K562 (cell line): ENCODE measurements around the gene VENTX.

Experiments
- CTCF ChIP-seq, 3 experiments: IDR thresholded peaks in 2 of 3; conservative IDR thresholded peaks in 1 of 3; 2 replicates each; pipeline ENCODE4 v1.5.1; 2011 to 2012; ENCODE audit warnings: low read length in 3 of 3, mild to moderate bottlenecking in 3 of 3, control low read depth in 2 of 3, improper control_type of control experiment in 1 of 3, inconsistent platforms in 1 of 3, low read depth in 1 of 3, mixed read lengths in 1 of 3, moderate library complexity in 1 of 3; ENCODE audit not compliant: insufficient read depth in 2 of 3
- FOXA1 ChIP-seq: fragments of 450-650 bp; IDR thresholded peaks from 2 replicates; pipeline ENCODE4 v1.6.1; 2016; ENCODE audit warnings: mild to moderate bottlenecking, borderline replicate concordance
- FOXM1 ChIP-seq, 2 experiments: fragments of 450-650 bp in 1 of 2; sonication (generic) in 1 of 2; formaldehyde crosslinking in 1 of 2; IDR thresholded peaks; 2 replicates each; pipeline versions ENCODE4 v1.6.1 to v1.9.0; 2017 to 2022; ENCODE audit warnings: low read depth in 2 of 2, mild to moderate bottlenecking in 2 of 2, missing genetic modification reagents in 1 of 2, moderate library complexity in 1 of 2
- HDAC2 ChIP-seq: fragments of 450-650 bp; IDR thresholded peaks from 2 replicates; pipeline ENCODE4 v1.6.1; 2016; ENCODE audit warnings: mild to moderate bottlenecking
- MLLT1 ChIP-seq, 2 experiments: fragments of 450-650 bp; IDR thresholded peaks; 2 replicates each; pipeline ENCODE4 v1.6.1; 2016
- MXI1 ChIP-seq: IDR thresholded peaks from 2 replicates; pipeline ENCODE4 v1.6.1; 2011; ENCODE audit warnings: low read depth, mild to moderate bottlenecking, improper control_type of control experiment, low read length
- NFATC3 ChIP-seq: fragments of 450-650 bp; IDR thresholded peaks from 2 replicates; pipeline ENCODE4 v1.6.1; 2017; ENCODE audit warnings: mild to moderate bottlenecking
- NR2C2 ChIP-seq, 2 experiments: fragments of 200-800 bp in 1 of 2; sonication (Bioruptor generic) in 1 of 2; sonication (generic) in 1 of 2; formaldehyde crosslinking in 1 of 2; IDR thresholded peaks; 2 replicates each; pipeline versions ENCODE4 v1.6.1 to v1.8.0; 2016 to 2022; ENCODE audit warnings: mild to moderate bottlenecking in 1 of 2, missing compliant biosample characterization in 1 of 2, missing genetic modification characterization in 1 of 2, missing genetic modification reagents in 1 of 2
- POLR2A ChIP-seq: fragments of 450-650 bp; conservative IDR thresholded peaks from 2 replicates; pipeline ENCODE4 v1.6.1; 2016
- PRDM10 ChIP-seq: fragments of 450-650 bp; IDR thresholded peaks from 2 replicates; pipeline ENCODE4 v1.6.1; 2018; ENCODE audit not compliant: partially characterized antibody
- RAD51 ChIP-seq: fragments of 450-650 bp; IDR thresholded peaks from 2 replicates; pipeline ENCODE4 v1.7.1; 2016; ENCODE audit warnings: low read depth, mild to moderate bottlenecking, borderline replicate concordance
- REST ChIP-seq, 2 experiments: fragments of 450-650 bp; formaldehyde crosslinking in 1 of 2; IDR thresholded peaks; 2 replicates each; pipeline versions ENCODE4 v1.4.0 to v1.6.1; 2014 to 2020; ENCODE audit warnings: mild to moderate bottlenecking in 2 of 2, borderline replicate concordance in 1 of 2, low read depth in 1 of 2
- SMC3 ChIP-seq: conservative IDR thresholded peaks from 2 replicates; pipeline ENCODE4 v1.6.1; 2011; ENCODE audit warnings: low read depth, low read length, improper control_type of control experiment; ENCODE audit not compliant: insufficient read depth
- ZNF586 ChIP-seq: fragments of 450-650 bp; formaldehyde crosslinking; conservative IDR thresholded peaks from 2 replicates; pipeline ENCODE4 v1.4.0; 2020; ENCODE audit warnings: mild to moderate bottlenecking, moderate library complexity

- no peak for TF ChIP-seq CTCF (IDR thresholded peaks at IDR 0.05 in 2 of 3, conservative IDR thresholded peaks at IDR 0.05 in 1 of 3; ENCODE audit: insufficient read depth in 2 of 3, low read depth in 1 of 3, low read length in 3 of 3)
- TF ChIP-seq FOXA1, result no peak
- no peak for TF ChIP-seq MLLT1 (IDR thresholded peaks at IDR 0.05)
- no peak for TF ChIP-seq NR2C2 (CRISPR knock-in tag; IDR thresholded peaks at IDR 0.05)
- no peak for TF ChIP-seq NR2C2 (tag; IDR thresholded peaks at IDR 0.05)
- TF ChIP-seq MXI1, result no peak
- no peak for TF ChIP-seq NFATC3
- no peak for TF ChIP-seq HDAC2
- no peak for TF ChIP-seq RAD51
- TF ChIP-seq POLR2A, result no peak
- TF ChIP-seq PRDM10, result no peak
- TF ChIP-seq ZNF586 (CRISPR knock-in tag), result no peak
- no peak for TF ChIP-seq SMC3
- TF ChIP-seq FOXM1 (IDR thresholded peaks at IDR 0.05; ENCODE audit: low read depth), result no peak
- no peak for TF ChIP-seq FOXM1 (CRISPR knock-in tag; IDR thresholded peaks at IDR 0.05; ENCODE audit: low read depth)
- TF ChIP-seq REST (IDR thresholded peaks at IDR 0.05; ENCODE audit: borderline replicate concordance), result no peak
- no peak for TF ChIP-seq REST (CRISPR knock-in tag; IDR thresholded peaks at IDR 0.05; ENCODE audit: low read depth)
Observed at GRCh38 chr10:133207627-133208026, 30.0 kb upstream of the VENTX start.
